ENCODE results near the gene AFAP1.
"Not testable (repeated sequence)": the region's sequence is repeated elsewhere in the genome, so short reads cannot be mapped to it uniquely, and the experiment has no call there.

The AFAP1 gene

GRCh38 chr4:7944599-7945220 is 5.0 kb upstream of the AFAP1 start:
- DNase-seq = no peak

DNA sequence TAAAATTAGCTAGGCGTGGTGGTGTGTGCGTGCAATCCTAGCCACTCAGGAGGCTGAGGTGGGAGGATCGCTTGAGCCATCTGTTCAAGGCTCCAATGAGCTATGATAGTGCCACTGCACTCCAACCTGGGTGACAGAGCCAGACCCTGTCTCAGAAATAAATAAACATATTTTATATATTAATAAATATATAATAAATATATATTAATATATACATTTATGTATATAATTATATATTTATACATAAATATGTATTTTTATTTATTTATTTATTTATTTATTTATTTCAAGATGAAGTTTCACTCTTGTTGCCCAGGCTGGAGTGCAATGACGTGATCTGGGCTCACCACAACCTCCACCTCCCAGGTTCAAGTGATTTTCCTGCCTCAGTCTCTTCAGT is 4.0 kb upstream of the AFAP1 start:
- not testable (repeated sequence) for DNase-seq

DNA sequence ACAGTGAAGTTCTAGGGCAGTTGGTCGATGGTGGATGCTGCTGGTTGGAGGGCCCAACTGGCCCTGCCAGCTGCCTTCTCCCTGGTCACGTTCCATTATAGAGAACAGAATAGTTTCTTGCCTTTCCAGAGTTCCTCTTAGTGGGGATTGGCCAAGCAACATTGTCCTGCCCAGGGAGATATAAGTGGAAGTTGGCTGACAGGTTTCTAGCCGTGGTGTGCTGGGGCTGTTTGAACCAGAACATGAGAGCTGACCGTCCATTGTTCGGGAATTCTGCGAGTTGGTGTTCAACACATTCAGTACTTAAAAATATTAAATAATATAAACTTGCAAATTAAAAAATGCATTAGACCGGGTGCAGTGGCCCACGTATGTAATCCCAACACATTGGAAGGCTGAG is 3.5 kb upstream of the AFAP1 start:
- DNase-seq = no peak

GRCh38 chr4:7941965-7942496 is 2.4 kb upstream of the AFAP1 start:
- no peak for DNase-seq

DNA sequence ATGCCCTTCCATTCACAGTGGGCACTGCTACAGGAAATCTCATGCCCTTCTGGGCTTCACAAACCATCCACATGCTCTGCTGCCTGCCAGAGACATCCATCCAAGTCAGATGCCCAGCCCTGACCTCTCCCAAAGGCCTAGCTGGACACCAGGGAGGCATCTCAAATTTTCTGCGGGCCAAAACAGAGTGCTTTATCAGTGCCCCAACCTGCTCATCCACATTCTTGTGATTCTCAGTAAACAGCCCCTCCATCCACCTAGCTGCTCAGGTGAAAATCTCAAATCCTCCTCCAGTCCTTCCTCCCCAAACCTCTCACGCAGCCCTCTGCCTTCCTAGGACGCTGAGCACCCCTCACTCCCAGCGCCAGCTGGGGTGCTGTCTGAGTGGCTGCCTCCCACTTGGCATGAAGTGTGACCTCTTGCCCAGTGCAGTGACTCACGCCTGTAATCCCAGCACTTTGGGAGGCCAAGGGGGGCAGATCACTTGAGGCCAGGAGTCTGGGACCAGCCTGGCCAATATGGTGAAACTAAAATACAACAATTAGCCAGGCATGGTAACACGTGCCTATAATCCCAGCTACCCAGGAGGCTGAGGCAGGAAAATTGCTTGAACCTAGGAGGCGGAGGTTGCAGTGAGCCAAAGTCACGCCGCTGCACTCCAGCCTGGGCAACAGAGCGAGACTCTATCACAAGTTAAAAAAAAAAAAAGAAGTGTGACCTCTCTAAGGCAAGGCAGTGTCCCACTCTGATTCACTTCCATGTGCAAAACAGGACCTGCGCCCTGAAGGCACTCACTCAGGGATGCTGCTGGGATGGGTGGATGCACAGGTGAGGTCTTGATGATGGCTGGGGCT is 1.7 kb upstream of the AFAP1 start:
- no peak for DNase-seq

DNA sequence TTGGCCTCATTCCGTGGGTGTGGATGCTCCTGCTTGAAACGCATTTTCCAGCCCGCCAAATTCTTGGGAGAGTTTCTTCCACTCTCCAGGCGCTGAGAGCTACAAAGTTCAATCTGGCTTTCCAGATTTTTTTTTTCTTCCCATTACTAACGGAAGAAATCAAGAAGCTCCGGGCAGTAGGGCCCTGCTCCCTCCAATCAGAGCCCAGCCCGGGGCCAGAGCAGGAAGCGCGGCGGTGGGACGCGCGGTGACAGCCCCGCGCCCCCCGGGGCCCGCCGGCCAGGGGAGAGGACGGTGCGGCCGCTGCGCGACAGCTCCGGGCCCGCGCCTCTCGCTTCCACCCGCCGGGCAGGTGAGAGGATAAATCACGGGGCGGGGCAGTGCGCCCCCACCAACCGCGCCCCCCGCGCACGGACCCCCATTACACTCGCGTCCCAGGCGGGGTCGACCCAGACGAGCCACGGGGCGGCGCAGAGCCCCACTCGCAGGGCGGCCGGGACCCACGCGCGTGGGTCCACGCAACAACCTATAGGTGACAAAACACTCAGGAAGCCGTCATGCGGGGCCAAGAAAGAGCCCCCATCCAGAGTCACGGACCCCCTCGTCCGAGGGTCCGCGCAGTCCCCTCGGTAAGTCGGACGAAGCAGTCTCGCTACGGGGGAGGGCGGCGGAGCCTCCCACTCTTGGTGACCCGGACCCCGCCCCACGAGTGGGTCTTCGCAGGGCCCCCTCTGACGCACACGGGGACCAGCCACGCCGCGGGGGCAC is 868 bp downstream of the AFAP1 start:
- DNase-seq = no peak

GRCh38 chr4:7938266-7938608 is 1.4 kb downstream of the AFAP1 start:
- no peak for DNase-seq

DNA sequence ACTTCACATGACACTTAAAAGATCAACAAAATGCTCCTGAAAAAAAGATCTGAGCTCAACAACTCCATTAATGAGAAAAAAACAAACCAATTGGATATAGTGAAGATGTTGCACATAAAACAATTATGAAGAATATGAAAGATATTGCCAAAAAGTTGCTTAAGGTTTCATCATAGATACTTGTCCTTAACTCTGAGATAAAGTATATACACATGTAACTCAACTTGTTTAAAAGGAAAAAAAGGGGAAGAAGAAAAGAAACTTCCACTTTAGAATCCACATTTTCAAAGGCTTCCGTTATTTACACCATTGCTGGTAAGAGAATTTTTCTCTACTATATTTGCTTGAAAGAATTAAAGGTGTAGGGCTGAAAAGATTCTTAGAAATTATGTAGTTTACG is 2.7 kb downstream of the AFAP1 start:
- no peak for DNase-seq

- DNase-seq = no peak
Measured at GRCh38 chr4:7933651-7934510, 5.8 kb downstream of the AFAP1 start.

- no peak for DNase-seq
Measured at GRCh38 chr4:7932287-7932686, 7.4 kb downstream of the AFAP1 start.

DNA sequence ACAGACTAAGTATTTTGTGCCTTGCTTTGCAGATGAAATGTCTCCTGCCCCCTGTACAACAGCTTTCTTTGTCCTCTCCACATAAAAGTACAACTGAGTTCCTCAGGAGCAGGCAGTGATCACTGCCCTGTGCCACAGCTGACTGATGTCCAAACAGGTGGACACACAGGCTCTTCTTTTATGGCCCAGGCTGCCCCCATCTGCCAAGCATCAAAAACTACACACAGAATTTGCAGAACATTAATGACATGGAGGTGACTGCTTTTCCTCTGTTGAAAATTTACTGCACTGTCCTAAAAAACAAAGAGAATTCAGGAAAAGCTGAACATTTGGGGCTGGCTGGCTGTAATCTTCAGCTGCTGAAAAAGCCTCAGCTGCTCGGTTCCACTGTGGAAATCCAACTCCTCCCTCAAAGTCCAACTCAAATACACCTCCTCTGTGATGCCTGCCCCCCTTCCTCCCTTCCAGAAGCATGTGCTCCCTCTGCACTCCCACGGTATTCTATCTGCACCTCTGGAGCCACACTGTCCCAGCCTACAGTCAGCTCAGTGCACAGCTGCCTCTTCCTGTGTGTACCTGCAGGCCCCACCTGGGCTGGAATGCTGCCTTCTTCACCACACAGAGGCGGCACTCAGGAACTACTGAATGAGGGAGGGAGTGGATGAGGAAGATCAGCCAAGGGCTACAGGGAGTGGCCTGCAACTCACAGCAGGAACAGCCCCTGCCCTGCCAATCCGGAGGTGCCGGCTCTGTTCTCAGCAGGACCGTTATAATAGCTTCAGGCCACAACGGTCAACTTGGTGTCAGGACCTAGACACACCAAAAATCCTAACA is 10.3 kb downstream of the AFAP1 start:
- DNase-seq = no peak

DNA sequence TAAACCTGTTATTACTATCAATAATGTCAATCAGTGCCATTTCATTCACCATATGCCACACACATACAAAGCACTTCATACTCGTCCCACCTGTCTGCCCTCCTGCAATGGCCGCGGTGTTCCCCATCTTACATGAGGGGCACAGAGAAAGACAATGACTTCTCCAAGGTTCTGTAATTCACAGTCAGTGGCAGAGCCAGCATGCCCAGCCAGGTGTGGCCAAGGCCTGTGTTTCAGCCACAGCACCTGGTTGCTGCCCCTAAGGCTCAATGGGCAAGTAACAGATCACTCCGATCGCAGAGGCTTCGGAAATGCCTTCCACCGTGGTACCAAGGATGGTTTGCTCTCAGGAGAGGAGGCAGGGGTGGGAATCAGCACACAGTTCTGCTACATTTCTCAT is 10.9 kb downstream of the AFAP1 start:
- DNase-seq = no peak

- no peak for DNase-seq
Measured at GRCh38 chr4:7926822-7927221, 12.8 kb downstream of the AFAP1 start.

DNA sequence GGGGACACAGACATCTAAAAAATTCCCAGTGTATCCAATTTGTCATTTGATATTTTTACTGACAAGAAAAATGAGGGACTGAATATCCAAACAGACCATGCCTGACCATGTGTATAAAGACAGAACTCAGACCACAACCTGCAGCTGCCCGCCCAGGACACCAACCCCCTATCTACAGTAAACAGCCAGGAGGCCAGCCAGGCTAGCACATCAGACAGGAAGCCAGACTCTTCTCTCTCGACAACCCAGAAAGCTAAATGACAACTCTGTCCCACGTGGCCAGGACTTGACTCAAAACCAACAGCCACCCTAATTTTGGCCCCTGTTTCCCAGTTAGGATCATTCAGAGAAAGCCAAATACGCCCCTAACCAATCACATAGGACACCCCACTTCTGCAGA is 15.1 kb downstream of the AFAP1 start:
- DNase-seq = no peak

- DNase-seq = no peak
Measured at GRCh38 chr4:7924163-7924562, 15.5 kb downstream of the AFAP1 start.

- DNase-seq = no peak
Measured at GRCh38 chr4:7922466-7922865, 17.2 kb downstream of the AFAP1 start.

- no peak for DNase-seq
Measured at GRCh38 chr4:7918981-7919380, 20.7 kb downstream of the AFAP1 start.

DNA sequence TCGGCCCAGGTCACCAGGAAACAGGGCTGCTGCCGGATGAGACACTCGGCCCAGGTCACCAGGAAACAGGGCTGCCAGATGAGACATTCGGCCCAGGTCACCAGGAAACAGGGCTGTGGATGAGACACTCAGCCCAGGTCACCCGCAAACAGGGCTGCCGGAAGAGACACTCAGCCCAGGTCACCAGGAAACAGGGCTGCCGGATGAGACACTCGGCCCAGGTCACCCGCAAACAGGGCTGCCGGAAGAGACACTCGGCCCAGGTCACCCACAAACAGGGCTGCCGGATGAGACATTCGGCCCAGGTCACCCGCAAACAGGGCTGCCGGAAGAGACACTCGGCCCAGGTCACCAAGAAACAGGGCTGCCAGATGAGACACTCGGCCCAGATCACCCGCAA is 21.5 kb downstream of the AFAP1 start:
- not testable (repeated sequence) for DNase-seq

GRCh38 chr4:7917669-7918068 is 22.0 kb downstream of the AFAP1 start:
- no peak for DNase-seq

GRCh38 chr4:7915875-7916242 is 23.8 kb downstream of the AFAP1 start:
- no peak for DNase-seq

DNA sequence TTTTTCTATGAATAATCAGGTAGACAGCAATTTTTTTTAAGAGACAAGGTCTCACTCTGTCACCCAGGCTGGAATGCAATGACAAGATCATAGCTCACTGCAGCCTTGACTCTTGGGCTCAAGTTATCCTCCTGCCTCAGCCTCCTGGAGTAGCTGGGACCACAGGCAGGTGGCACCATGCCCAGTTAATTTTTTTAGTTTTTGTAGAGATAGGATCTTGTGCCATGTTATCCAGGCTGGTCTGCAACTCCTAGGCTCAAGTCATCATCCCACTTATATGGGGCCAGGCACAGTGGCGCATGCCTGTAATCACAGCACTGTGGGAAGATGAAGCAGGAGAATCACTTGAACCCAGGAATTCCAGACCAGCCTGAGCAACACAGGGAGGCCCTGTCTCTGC is 26.8 kb downstream of the AFAP1 start:
- no peak for DNase-seq

All from activated CD4-positive, alpha-beta T cell treated with anti-CD3 and anti-CD28 coated beads, Interleukin-2, amount 50 U/mL, for 48 hours (primary cell).